HG03060 (cell line): ENCODE data around the gene B2M.
"Not testable (repeated sequence)": the region's sequence is repeated elsewhere in the genome, so short reads cannot be mapped to it uniquely, and the experiment has no call there.

ENCODE experiments used
- ATAC-seq: cut with Tn5 transposase; IDR thresholded peaks from one replicate; pipeline ENCODE4 v1.9.1; 2021; ENCODE audit warnings: low read depth, moderate number of reproducible peaks; ENCODE audit not compliant: unreplicated experiment

The B2M gene

GRCh38 chr15:44697014-44697413 is 14.3 kb upstream of the B2M start:
- ATAC-seq: no peak

- ATAC-seq: no peak
These were observed 12.7 kb upstream of the B2M start for GRCh38 chr15:44698641-44699040.

GRCh38 chr15:44700676-44701075 is 10.6 kb upstream of the B2M start:
- ATAC-seq: not testable (repeated sequence)

GRCh38 chr15:44705986-44706385 is 5.3 kb upstream of the B2M start:
- no peak for ATAC-seq

- no peak for ATAC-seq
These were observed 4.9 kb upstream of the B2M start for GRCh38 chr15:44706401-44706800.

GRCh38 chr15:44706946-44707636 is 4.2 kb upstream of the B2M start:
- no peak for ATAC-seq

GRCh38 chr15:44710236-44711095 is 851 bp upstream of the B2M start:
- no peak for ATAC-seq

- peak; percentile 2 for ATAC-seq
These were observed 527 bp downstream of the B2M start for GRCh38 chr15:44711743-44712345.

GRCh38 chr15:44712346-44713005 is 1.2 kb downstream of the B2M start:
- ATAC-seq: no peak

GRCh38 chr15:44713006-44713966 is 2.0 kb downstream of the B2M start:
- ATAC-seq: no peak

- ATAC-seq: no peak
These were observed 4.0 kb downstream of the B2M start for GRCh38 chr15:44715142-44715796.

- ATAC-seq: no peak
These were observed 4.5 kb downstream of the B2M start for GRCh38 chr15:44715797-44716334.

- no peak for ATAC-seq
These were observed 5.8 kb downstream of the B2M start for GRCh38 chr15:44716983-44717602.

- ATAC-seq: no peak
These were observed 7.0 kb downstream of the B2M start for GRCh38 chr15:44718180-44718926.

- no peak for ATAC-seq
These were observed 7.6 kb downstream of the B2M start for GRCh38 chr15:44718927-44719292.

GRCh38 chr15:44719293-44719999 is 8.1 kb downstream of the B2M start:
- ATAC-seq: peak; percentile 33

- not testable (repeated sequence) for ATAC-seq
These were observed 8.7 kb downstream of the B2M start for GRCh38 chr15:44720000-44720435.
